A673 (cell line): ENCODE measurements around the gene RALGAPA1. TPM values are rescaled to one million over a fixed set of nuclear protein-coding genes. Genes with fewer than 3 reads are reported as not detected.

Experiments used
- BruUV-seq: library from RNA; stranded (reverse); fragments of 400-500 nt; replicated peaks from 2 replicates; lab custom pipeline; 2021; lab: Mats Ljungman, UMichigan
- CTCF ChIA-PET: fragments of 300-600 bp; sonication (Branson Sonifier 250); formaldehyde crosslinking; loops from one replicate; lab custom pipeline; 2022; ENCODE audit warnings: antibody characterized with exemption; lab: Charles Lee
- POLR2A ChIA-PET: fragments of 300-600 bp; sonication (Branson Sonifier 250); formaldehyde crosslinking; loops from one replicate; lab custom pipeline; 2022; ENCODE audit warnings: antibody characterized with exemption; ENCODE audit not compliant: low non-redundant PET; lab: Charles Lee
- DNase-seq: peaks from one replicate; pipeline ENCODE4 v3.0.0-alpha.2; 2015; ENCODE audit warnings: low spot score
- H3K27ac ChIP-seq: fragments of 200-600 bp; sonication (generic); 2 replicates; pipeline ENCODE4 v1.5.1; 2016; ENCODE audit warnings: mixed run types, low read depth, mild to moderate bottlenecking, mixed read lengths, antibody characterized with exemption, low read length; ENCODE audit not compliant: poor library complexity, severe bottlenecking
- H3K27me3 ChIP-seq: fragments of 200-600 bp; sonication (generic); replicated peaks from 2 replicates; pipeline ENCODE4 v1.6.1; 2017; ENCODE audit warnings: mixed run types, low read depth, mild to moderate bottlenecking, mixed read lengths, antibody characterized with exemption, low read length; ENCODE audit not compliant: insufficient read depth, poor library complexity
- H3K36me3 ChIP-seq: fragments of 200-600 bp; sonication (generic); 2 replicates; pipeline ENCODE4 v1.6.1; 2016; ENCODE audit warnings: mixed run types, mild to moderate bottlenecking, mixed read lengths, antibody characterized with exemption, low read length; ENCODE audit not compliant: insufficient read depth, poor library complexity, severe bottlenecking
- H3K4me1 ChIP-seq: fragments of 200-600 bp; sonication (generic); 2 replicates; pipeline ENCODE4 v1.6.1; 2017; ENCODE audit warnings: mixed run types, mild to moderate bottlenecking, mixed read lengths, antibody characterized with exemption, low read length; ENCODE audit not compliant: insufficient read depth, poor library complexity, severe bottlenecking
- H3K4me3 ChIP-seq: fragments of 200-600 bp; sonication (generic); 2 replicates; pipeline ENCODE4 v1.5.1; 2016; ENCODE audit warnings: low read depth, mixed run types, mild to moderate bottlenecking, mixed read lengths, low read length; ENCODE audit not compliant: poor library complexity, severe bottlenecking
- H3K9me3 ChIP-seq: fragments of 200-600 bp; sonication (generic); 2 replicates; pipeline ENCODE4 v1.6.1; 2016; ENCODE audit warnings: mixed run types, low read depth, mild to moderate bottlenecking, mixed read lengths, antibody characterized with exemption, low read length; ENCODE audit not compliant: poor library complexity, severe bottlenecking
- EZH2 ChIP-seq: fragments of 200-600 bp; sonication (generic); IDR thresholded peaks from 2 replicates; pipeline ENCODE4 v1.6.1; 2017; ENCODE audit warnings: borderline replicate concordance, low read depth, mild to moderate bottlenecking, mixed read lengths, antibody characterized with exemption, low read length; ENCODE audit not compliant: poor library complexity, severe bottlenecking
- intact Hi-C: fragments of 100-400 bp; cut with micrococcal nuclease; formaldehyde crosslinking; loops from one replicate; pipeline ENCODE4 v1.10.0; 2022; ENCODE audit not compliant: unreplicated experiment
- total RNA-seq: library from RNA; stranded (reverse); gene quantifications from 2 replicates; pipeline ENCODE4 v1.2.3, GENCODE V29; 2021
- TF ChIP-seq, protein P1 (sequence below): fragments of 300-800, 200-600 bp; sonication (generic); conservative IDR thresholded peaks from 2 replicates; pipeline ENCODE4 v1.5.1; 2017; ENCODE audit warnings: low read depth, mild to moderate bottlenecking, antibody characterized with exemption, low read length, moderate library complexity, mixed read lengths

Gene RALGAPA1
- total RNA-seq, 1 experiment from 2014 or later: 42.4 TPM

DNA sequence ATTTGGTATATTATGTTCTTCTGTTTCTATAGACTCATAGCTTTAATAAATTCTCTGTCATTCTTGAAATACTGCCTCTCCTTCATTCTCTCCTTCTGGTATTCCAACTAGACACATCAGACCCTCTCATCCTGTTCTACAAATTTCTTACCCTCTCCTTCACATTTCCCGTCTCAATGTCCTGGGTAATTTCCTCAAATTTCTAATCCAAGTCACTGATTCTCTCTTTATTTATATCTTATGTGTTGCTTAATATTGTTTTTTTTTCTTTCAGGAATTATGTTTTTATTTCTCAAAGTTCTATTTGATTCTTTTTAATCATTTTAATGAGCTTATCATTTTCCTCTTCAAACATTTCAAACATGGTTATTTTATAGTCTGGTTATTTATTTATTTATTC is 94.0 kb downstream of the RALGAPA1 start:
- TF ChIP-seq, protein P1, sequence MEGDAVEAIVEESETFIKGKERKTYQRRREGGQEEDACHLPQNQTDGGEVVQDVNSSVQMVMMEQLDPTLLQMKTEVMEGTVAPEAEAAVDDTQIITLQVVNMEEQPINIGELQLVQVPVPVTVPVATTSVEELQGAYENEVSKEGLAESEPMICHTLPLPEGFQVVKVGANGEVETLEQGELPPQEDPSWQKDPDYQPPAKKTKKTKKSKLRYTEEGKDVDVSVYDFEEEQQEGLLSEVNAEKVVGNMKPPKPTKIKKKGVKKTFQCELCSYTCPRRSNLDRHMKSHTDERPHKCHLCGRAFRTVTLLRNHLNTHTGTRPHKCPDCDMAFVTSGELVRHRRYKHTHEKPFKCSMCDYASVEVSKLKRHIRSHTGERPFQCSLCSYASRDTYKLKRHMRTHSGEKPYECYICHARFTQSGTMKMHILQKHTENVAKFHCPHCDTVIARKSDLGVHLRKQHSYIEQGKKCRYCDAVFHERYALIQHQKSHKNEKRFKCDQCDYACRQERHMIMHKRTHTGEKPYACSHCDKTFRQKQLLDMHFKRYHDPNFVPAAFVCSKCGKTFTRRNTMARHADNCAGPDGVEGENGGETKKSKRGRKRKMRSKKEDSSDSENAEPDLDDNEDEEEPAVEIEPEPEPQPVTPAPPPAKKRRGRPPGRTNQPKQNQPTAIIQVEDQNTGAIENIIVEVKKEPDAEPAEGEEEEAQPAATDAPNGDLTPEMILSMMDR: no peak
- no peak for TF ChIP-seq EZH2
- H3K9me3 ChIP-seq: no peaks in the 10 kb centered on the region
- no TSS peak for BruUV-seq
- H3K27me3 ChIP-seq: no peaks in the 10 kb centered on the region
- H3K4me3 ChIP-seq: no peak overlapping the region
- ChIA-PET POLR2A (no interaction called here), CTCF (no interaction called here)
- H3K4me1 ChIP-seq: no peaks in the 10 kb centered on the region
- peaks cover 4% of the 10 kb centered on the region for H3K36me3 ChIP-seq
- no peak overlapping the region for H3K27ac ChIP-seq
- intact Hi-C loops: no loop called here
- DNase-seq: no peak

DNA sequence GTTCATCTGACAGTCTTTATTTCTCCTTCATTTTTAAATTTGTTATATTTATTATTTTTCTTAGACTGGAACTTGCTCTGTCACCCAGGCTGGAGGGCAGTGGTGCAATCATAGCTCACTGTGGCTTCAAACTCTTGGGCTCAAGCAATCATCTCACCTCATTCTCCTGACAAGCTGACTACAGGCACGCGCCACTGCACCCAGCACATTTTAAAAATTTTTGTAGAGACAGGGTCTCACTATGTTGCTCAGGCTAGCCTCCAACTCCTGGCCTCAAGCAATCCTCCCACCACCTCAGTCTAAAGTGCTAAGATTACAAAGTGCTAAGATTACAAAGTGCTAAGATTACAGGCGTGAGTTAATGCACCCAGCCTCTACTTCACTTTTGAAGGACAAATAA is 96.6 kb downstream of the RALGAPA1 start:
- no peak for TF ChIP-seq EZH2
- TF ChIP-seq, protein P1: no peak

DNA sequence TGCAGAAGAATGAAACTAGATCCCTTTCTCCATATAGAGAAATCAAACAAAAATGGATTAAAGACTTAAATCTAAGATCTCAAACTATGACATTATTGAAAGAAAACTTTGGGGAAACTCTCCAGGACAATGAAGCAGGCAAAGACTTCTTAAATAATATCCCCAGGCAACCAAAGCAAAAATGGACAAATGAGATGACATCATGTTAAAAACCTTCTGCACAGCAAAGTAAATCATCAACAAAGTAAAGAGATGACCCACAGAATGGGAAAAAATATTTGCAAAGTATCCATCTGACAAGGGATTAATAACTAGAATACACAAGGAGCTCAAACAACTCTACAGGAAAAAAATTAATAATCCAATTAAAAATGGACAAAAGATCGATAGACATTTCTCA is 101.0 kb downstream of the RALGAPA1 start:
- no TSS peak for BruUV-seq
- H3K27ac ChIP-seq: no peak overlapping the region
- no peak for TF ChIP-seq EZH2
- TF ChIP-seq, protein P1: no peak
- no peaks in the 10 kb centered on the region for H3K4me1 ChIP-seq
- CTCF ChIA-PET: no interaction called here
- intact Hi-C loops: no loop called here
- H3K27me3 ChIP-seq: no peaks in the 10 kb centered on the region
- no peaks in the 10 kb centered on the region for H3K9me3 ChIP-seq
- no peak overlapping the region for H3K4me3 ChIP-seq
- POLR2A ChIA-PET: no interaction called here
- H3K36me3 ChIP-seq: peaks cover 3% of the 10 kb centered on the region
- DNase-seq: no peak

More for the DNA sequence above, 96.6 kb downstream of the RALGAPA1 start:
- no peaks in the 10 kb centered on the region for H3K4me1 ChIP-seq
- H3K27ac ChIP-seq: no peak overlapping the region
- no peak overlapping the region for H3K4me3 ChIP-seq
- CTCF ChIA-PET: no interaction called here
- POLR2A ChIA-PET: no interaction called here
- no peaks in the 10 kb centered on the region for H3K27me3 ChIP-seq
- BruUV-seq: no TSS peak
- no peak for DNase-seq
- H3K36me3 ChIP-seq: peaks cover 4% of the 10 kb centered on the region
- no peaks in the 10 kb centered on the region for H3K9me3 ChIP-seq
- intact Hi-C loops: no loop called here
